HG03108 (cell line): ENCODE measurements around the gene SLC12A5.
"Not testable (repeated sequence)": the region's sequence is repeated elsewhere in the genome, so short reads cannot be mapped to it uniquely, and the experiment has no call there.

Experiments used
- ATAC-seq: cut with Tn5 transposase; IDR thresholded peaks from one replicate; pipeline ENCODE4 v1.9.1; 2021; ENCODE audit warnings: moderate library complexity; ENCODE audit not compliant: unreplicated experiment

The SLC12A5 gene

GRCh38 chr20:46028772-46029371 is at the start of gene SLC12A5:
SLC12A5 (plus strand) TSS chr20:46029215; CDS start chr20:46029345, 130 bp downstream.
- no peak for ATAC-seq

- no peak for ATAC-seq
These were observed 47.8 kb upstream of the SLC12A5 start for GRCh38 chr20:45981261-45981660.

DNA sequence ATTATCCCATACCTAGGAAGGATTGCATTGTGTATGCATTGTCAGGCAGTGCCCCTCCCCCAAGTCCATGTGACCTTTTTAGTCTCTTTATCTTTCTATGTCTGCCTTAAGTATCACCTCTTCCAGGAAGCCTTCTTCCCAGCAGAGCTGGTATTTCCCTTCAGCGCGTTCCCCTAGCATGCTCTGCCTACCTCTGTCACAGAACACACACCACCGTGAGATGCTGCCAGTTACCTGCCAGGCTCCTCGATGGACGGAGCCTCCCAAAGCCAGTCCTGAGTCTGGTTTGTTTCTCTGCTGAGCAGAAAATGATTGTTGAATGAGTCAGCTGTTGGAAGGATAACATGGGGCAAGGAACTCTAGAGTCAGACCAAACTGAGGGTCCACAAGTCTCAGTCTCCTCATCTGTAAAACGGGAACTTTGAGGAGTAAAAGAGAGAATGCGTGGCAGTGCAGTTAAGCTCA is 45.7 kb upstream of the SLC12A5 start:
- ATAC-seq, result no peak

GRCh38 chr20:45985573-45985972 is 43.4 kb upstream of the SLC12A5 start:
- ATAC-seq, result no peak

GRCh38 chr20:45987108-45987780 is 41.8 kb upstream of the SLC12A5 start:
- ATAC-seq, result no peak

- not testable (repeated sequence) for ATAC-seq
These were observed 40.2 kb upstream of the SLC12A5 start for GRCh38 chr20:45988830-45989229.

GRCh38 chr20:45991616-45992015 is 37.4 kb upstream of the SLC12A5 start:
- ATAC-seq, result no peak

- ATAC-seq, result no peak
These were observed 35.6 kb upstream of the SLC12A5 start for GRCh38 chr20:45993197-45993951.

DNA sequence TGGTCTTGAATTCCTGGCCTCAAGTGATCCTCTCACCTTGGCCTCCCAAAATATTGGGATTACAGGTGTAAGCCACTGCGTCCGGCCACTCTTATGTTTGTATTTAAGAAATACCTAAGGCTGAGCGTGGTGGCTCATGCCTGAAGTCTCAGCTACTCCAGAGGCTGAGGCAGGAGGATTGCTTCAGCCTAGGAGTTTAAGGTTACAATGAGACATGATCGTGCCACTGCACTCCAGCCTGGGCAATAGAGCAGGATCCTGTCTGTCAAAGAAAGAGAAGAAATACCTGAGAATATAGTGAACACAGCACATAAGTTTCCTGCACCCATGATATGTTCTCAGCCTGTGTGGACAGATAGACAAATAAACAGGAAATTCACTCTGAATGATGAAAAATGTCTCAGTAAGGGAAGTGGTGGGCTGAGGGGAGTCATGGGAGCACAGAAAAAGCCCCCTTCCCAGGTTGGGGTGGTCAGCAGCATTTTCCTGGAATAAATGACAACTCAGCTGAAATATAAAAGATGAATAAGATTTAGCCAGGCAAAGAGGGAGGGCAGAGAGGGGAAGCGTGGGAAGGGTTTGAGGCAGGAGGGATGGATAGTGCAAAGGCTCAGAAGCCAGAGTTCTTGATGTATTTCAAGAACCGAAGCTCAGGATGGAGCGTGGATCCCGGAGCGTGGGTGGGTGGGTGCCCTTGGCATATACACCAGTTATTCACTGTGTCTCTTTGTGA is 34.1 kb upstream of the SLC12A5 start:
- ATAC-seq, result no peak

DNA sequence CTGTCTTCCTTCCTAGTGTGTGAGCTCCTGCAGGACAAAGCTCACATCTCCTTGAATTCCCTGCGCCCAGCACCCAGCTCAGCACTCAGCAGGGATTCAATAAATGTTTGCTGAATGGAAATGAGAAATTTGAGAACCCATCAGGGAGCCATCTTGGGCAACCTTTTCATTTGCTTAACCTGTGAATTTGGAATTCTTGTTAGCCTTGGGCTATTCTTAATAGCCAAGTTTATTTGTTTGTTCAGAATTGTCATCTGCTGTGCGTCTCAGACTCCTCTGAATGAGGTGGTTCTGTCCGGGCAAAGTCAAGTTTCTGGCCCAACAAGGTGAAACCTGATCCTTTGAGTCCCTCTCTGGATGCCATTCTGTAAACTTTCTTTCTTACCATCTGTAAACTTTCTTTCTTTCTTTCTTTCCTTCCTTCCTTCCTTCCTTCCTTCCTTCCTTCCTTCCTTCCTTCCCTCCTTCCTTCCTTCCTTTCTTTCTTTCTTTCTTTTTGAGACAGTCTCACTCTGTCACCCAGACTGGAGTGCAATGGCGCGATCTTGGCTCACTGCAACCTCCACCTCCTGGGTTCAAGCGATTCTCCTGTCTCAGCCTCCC is 33.4 kb upstream of the SLC12A5 start:
- not testable (repeated sequence) for ATAC-seq

- no peak for ATAC-seq
These were observed 31.8 kb upstream of the SLC12A5 start for GRCh38 chr20:45997187-45997586.

DNA sequence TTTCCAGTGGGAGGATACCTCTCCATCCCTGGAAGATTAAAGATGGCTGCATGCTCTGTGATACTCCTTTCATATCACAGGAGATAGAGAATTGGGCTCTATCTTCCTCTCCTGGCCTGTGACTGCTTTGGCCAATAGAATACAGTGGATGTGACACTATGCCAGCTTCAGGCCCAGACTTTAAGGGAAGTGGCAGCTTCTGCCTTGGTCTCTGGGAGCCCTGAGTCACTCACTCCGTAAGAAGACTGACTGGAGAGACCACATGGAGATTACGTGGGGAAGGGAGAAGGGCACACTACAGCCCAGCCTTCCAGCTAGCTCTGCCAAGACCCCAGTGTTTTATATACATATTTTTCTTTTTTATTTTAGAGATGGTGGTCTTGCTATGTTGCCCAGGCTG is 30.7 kb upstream of the SLC12A5 start:
- ATAC-seq, result no peak

GRCh38 chr20:45998761-45999160 is 30.3 kb upstream of the SLC12A5 start:
- no peak for ATAC-seq

- ATAC-seq, result no peak
These were observed 29.3 kb upstream of the SLC12A5 start for GRCh38 chr20:45999557-46000261.

GRCh38 chr20:46000262-46000996 is 28.6 kb upstream of the SLC12A5 start:
- no peak for ATAC-seq

GRCh38 chr20:46001498-46001897 is 27.5 kb upstream of the SLC12A5 start:
- no peak for ATAC-seq

DNA sequence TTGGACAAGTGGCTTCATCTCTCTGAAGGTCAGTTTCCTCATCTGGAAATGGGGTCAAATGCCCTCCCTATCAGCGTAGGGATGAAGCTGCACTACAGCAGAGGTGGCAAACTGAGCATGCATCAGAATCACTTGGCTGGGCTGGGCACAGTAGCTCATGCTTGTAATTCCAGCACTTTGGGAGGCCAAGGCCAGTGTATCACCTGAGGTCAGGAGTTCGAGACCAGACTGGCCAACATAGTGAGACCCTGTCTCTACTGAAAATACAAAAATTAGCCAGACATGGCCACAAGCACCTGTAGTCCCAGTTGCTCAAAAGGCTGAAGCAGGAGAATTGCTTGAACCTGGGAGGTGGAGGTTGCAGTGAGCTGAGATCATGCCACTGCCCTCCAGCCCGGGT is 27.0 kb upstream of the SLC12A5 start:
- no peak for ATAC-seq

GRCh38 chr20:46004187-46004586 is 24.8 kb upstream of the SLC12A5 start:
- no peak for ATAC-seq

GRCh38 chr20:46004889-46005473 is 24.0 kb upstream of the SLC12A5 start:
- ATAC-seq, result no peak
